ENCODE results near the gene ITGB1BP2.
"Not testable (repeated sequence)": the region's sequence is repeated elsewhere in the genome, so short reads cannot be mapped to it uniquely, and the experiment has no call there.

The ITGB1BP2 gene

DNA sequence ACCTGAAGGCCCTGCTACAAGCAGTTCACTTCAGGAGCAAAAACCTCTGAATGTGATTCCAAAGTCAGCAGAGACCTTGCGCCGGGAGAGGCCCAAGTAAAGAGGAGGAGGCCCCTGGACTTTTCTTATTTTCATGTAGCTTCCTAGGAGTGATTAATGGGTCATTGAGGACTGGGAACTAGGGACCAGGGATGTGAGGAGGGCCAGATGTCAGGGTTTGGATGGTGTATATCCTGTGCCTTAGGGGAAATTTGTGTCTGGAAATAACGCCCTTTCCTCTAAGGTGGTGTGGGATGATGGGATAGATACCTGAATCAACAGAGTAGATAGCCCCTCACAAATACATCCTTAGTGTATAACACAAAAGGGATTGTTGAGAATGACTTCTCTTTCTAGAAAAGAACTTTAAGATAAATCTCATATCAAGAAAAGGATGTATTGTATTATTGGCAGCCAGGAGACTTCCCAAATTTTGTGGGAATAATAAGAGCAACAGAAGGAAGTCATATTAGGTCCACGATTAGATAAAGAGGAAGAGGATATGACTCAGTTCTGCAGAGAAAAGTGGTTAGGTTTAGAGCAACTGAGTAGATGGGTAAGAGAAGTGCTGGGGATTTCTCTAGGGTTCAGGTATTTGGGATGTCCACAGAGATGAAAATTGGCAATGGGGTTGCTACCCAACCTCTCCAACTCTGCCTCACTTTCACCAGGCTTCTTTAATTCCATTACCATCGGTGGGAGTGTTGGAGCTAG, 1.1 kb downstream of the ITGB1BP2 start:
- DNase-seq: no peak

DNA sequence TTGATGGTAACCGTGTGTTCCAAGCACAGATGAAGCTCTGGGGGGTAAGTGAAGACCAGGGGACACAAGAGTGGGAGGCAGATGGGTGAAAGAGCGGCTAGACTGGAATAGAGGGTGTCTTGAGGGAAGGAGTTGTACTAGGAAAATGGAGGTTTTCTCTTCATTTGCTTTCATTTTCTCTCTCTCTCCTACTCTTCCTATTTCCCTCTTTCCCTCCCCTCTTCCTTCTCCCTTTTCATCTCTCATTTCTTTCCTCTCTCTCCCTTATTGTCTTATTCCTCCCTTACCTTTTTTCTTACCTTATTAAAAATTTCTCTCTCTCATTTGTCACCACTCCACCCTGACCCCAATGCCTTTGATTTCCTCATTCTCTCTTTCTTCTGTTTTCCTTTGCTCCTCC, 3.0 kb downstream of the ITGB1BP2 start:
- DNase-seq: no peak

DNA sequence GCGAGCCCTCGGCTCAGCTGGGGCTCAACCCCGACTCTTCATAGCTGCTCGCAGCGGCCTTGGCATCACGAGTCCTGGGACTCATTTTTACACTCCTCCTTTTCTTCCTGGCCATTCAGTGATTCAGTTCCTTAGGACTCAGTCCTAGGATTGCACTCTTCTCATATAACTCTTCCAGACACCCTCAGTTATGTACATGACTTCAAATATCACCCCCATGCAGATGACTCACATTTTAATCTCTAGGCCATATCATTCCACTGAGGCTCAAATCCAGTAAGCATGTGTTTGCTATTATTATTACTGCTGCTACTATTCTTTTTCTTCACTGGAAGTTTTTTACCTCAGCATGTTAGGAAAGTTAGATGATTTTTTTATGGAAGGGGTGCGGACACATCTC, 14.4 kb downstream of the ITGB1BP2 start:
- no peak for DNase-seq

DNA sequence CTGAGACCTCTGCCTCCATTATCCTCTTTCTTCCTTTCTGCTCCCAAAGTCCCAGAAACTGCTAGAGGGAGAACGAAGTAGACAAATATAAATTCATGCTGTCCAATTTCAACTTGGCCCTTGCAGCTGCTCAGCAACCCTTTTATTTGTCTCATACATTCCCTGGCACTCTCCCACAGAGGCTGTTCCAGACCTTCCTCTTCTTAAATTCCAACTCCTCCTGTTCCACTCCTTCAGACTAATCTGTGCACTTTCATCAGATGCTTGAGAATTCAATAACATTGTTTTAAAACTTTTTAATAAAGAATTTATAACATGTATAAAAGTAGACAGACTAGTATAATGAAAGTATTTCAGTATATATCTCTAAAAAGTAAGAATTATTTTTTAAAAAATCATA, 15.4 kb downstream of the ITGB1BP2 start:
- not testable (repeated sequence) for DNase-seq

DNA sequence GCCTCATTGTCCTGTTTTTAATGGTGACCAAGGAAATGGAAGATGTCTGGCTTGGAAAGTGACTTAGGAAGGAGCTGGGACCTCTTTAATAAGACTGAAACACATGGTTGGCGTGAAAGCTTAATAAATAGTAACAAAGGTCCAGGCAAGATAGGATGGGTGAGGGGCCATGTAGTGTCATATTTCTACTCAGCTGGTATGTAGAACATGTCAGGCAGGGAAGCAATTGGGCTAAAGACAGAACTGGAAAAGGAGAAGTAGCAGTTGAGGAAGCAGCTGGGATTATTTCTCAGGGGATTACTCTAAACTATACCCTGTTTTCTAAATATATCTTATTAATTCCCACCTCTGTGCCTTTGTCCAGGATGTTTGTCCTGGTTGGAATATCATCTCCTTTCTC, 18.6 kb downstream of the ITGB1BP2 start:
- no peak for DNase-seq

DNA sequence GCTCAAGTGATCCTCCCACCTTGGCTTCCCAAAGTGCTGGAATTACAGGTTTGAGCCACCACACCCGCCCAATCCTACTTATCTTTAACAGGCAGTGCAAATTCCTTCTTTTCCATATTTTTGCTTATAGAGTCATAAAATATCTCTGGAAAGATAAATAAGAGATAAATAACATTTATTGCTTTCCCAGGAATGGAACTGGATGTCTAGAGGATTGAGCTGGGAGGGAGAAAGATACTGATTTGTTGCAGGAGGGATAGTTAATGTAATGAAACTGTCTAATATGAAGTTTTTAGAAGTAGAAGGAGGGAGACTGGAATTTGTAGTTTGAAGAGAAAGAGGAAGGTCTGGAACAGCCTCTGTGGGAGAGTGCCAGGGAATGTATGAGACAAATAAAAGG, 20.2 kb downstream of the ITGB1BP2 start:
- no peak for DNase-seq

DNA sequence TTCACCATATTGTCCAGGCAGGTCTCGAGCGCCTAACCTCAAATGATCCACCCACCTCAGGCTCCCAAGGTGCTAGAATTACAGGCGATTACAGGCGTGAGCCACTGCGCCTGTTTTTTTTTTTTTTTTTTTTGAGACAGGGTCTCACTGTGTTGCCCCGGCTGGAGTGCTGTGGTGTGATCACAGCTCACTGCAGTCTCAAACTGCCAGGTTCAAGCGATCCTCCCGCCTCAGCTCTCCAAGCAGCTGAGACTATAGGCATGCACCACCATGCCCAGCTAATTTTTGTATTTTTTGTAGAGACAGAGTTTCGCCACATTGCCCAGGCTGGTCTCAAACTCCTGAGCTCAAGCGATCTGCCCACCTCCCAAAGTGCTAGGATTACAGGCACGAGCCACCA, 22.9 kb downstream of the ITGB1BP2 start:
- DNase-seq: not testable (repeated sequence)

DNA sequence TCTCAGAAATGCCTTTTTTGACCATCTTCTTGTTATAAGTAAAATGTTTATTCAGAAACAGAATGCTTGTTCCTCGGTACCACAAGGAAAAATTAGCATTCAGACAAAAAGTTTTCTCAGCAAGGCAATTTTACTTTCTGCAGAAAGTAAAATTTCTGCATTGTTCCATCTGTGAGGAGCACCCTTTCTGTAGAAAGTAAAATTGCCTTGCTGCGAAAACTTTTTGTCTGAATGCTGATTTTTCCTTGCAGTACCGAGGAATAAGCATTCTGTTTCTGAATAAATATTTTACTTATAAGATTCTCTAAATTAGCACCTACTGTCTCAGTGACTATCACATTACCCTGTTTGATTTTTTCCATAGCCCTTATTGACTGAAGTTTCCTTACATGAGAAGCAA, 24.8 kb downstream of the ITGB1BP2 start:
- no peak for DNase-seq

DNA sequence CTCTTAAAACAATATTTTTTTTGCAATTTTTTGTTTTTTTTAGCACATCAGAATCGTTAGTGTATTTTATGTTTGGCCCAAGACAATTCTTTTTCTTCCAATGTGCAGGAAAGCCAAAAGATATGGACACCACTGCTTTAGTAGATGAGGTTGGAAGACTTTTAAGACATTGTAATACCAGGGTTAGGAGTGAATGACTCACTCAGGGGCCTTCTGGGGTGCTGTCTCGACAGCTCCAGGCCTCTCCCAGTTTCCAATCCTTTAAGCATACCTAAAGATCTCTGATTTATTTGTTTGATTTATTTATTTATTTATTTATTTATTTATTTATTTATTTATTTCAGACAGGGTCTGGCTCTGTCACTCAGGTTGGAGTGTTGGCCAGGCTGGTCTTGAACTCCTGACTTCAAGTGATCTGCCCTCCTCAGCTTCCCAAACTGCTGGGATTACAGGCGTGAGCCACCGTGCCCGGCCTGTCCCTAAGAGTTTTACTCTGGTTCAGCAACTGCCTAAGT, 47.7 kb downstream of the ITGB1BP2 start:
- not testable (repeated sequence) for DNase-seq

DNA sequence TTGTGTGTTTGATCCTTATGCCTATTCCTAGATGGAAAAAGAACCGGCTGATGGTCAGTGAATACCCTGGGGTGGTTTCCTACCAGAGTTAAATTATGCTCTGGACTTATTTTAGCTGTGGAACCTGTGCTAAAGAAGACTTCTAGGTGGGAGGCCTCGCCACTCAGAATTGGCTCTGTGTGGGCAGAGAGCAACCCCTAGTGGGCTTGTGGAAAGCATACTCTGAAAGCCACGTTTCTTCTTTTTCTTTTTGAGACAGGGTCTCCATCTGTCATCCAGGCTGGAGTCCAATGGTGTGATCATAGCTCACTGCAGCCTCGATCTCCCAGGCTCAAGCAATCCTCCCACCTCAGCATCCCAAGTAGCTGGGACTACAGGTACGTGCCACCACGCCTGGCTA, 48.3 kb downstream of the ITGB1BP2 start:
- not testable (repeated sequence) for DNase-seq

DNA sequence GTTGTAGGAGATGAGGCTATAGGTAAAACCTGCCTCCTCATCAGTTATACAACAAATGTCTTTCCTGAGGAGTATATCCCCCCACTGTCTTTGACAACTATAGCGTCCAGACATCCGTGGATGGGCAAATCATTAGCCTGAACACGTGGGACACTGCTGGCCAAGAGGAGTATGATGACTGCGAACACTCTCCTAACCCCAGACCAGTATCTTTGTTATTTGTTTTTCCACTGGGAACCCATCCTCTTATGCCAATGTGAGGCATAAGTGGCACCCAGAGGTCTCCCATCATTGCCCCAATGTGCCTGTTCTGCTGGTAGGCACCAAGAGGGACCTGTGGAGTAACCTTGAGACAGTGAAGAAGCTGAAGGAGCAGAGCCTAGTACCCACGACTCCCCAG, 50.9 kb downstream of the ITGB1BP2 start:
- not testable (repeated sequence) for DNase-seq
